ENCODE results near the gene STX1A.

- no peak for TF ChIP-seq POLR2A (IDR thresholded peaks at IDR 0.05)
- TF ChIP-seq POLR2AphosphoS5 (IDR thresholded peaks at IDR 0.05): no peak
- TF ChIP-seq, protein P1, sequence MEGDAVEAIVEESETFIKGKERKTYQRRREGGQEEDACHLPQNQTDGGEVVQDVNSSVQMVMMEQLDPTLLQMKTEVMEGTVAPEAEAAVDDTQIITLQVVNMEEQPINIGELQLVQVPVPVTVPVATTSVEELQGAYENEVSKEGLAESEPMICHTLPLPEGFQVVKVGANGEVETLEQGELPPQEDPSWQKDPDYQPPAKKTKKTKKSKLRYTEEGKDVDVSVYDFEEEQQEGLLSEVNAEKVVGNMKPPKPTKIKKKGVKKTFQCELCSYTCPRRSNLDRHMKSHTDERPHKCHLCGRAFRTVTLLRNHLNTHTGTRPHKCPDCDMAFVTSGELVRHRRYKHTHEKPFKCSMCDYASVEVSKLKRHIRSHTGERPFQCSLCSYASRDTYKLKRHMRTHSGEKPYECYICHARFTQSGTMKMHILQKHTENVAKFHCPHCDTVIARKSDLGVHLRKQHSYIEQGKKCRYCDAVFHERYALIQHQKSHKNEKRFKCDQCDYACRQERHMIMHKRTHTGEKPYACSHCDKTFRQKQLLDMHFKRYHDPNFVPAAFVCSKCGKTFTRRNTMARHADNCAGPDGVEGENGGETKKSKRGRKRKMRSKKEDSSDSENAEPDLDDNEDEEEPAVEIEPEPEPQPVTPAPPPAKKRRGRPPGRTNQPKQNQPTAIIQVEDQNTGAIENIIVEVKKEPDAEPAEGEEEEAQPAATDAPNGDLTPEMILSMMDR (IDR thresholded peaks at IDR 0.05): no peak
These were observed 47.2 kb upstream of the STX1A start for GRCh38 chr7:73766556-73767229.
